OCI-LY7 (cell line): ENCODE results near the gene RBM41.

Experiments
- CTCF ChIP-seq: fragments of 200-600 bp; sonication (generic); conservative IDR thresholded peaks from 2 replicates; pipeline ENCODE4 v1.5.1; 2014; ENCODE audit warnings: mild to moderate bottlenecking, antibody characterized with exemption, low read length, moderate library complexity, mixed read lengths
- EZH2phosphoT487 ChIP-seq: fragments of 200-600 bp; sonication (generic); IDR thresholded peaks from 2 replicates; pipeline ENCODE4 v1.6.1; 2018; ENCODE audit warnings: low read depth, borderline replicate concordance, mild to moderate bottlenecking, mixed run types, antibody characterized with exemption, low read length, moderate library complexity, mixed read lengths

- no peak for TF ChIP-seq CTCF
- no peak for TF ChIP-seq EZH2phosphoT487
These were observed 42.5 kb downstream of the RBM41 start for GRCh38 chrX:107076158-107076557.
